Measurements from ENCODE around the gene ASPHD1.
A peak's percentile ranks its signal among the peaks of the same experiment; 100 is the strongest.

Gene ASPHD1

GRCh38 chr16:29940656-29941055 lies 40.4 kb downstream of the ASPHD1 start:
- H3K4me3 ChIP-seq (ENCODE audit: low read depth, low read length), result no peak overlapping the region
- DNase-seq (ENCODE audit: low read depth), result no peak
- TF ChIP-seq CTCF (IDR thresholded peaks at IDR 0.05; ENCODE audit: low read depth, low read length, missing control alignments), result no peak

- no peak for DNase-seq (ENCODE audit: low read depth)
- H3K4me3 ChIP-seq (ENCODE audit: low read depth, low read length), result no peak overlapping the region
- peak; percentile 11 for TF ChIP-seq CTCF (IDR thresholded peaks at IDR 0.05; ENCODE audit: low read depth, low read length, missing control alignments)
These were observed 43.8 kb downstream of the ASPHD1 start for GRCh38 chr16:29943846-29944799.

- H3K4me3 ChIP-seq (ENCODE audit: low read depth, low read length), result no peak overlapping the region
- no peak for TF ChIP-seq CTCF (IDR thresholded peaks at IDR 0.05; ENCODE audit: low read depth, low read length, missing control alignments)
- no peak for DNase-seq (ENCODE audit: low read depth)
These were observed 47.6 kb downstream of the ASPHD1 start for GRCh38 chr16:29947897-29948296.

GRCh38 chr16:29950806-29951461 lies 50.6 kb downstream of the ASPHD1 start:
- no peak for DNase-seq (ENCODE audit: low read depth)
- no peak for TF ChIP-seq CTCF (IDR thresholded peaks at IDR 0.05; ENCODE audit: low read depth, low read length, missing control alignments)
- no peak overlapping the region for H3K4me3 ChIP-seq (ENCODE audit: low read depth, low read length)

- TF ChIP-seq CTCF (IDR thresholded peaks at IDR 0.05; ENCODE audit: low read depth, low read length, missing control alignments), result no peak
- no peak for DNase-seq (ENCODE audit: low read depth)
- no peak overlapping the region for H3K4me3 ChIP-seq (ENCODE audit: low read depth, low read length)
These were observed 51.5 kb downstream of the ASPHD1 start for GRCh38 chr16:29951625-29952365.
